Memory B cell (primary cell): ENCODE measurements around the gene HSPA5.
A peak's percentile ranks its signal among the peaks of the same experiment; 100 is the strongest.
"Not testable (repeated sequence)": the region's sequence is repeated elsewhere in the genome, so short reads cannot be mapped to it uniquely, and the experiment has no call there.

Experiments
- ATAC-seq: fragments of 150-1000 bp; cut with Tn5 transposase; 2 replicates; pipeline ENCODE4 v1.10.0; 2021; ENCODE audit warnings: low read depth, mild to moderate bottlenecking, moderate library complexity
- DNase-seq, 2 donors: peaks; one replicate each; pipeline ENCODE4 v3.0.0; 2022; ENCODE audit warnings: low spot score in 2 of 2
- H3K27ac Mint-ChIP-seq: one replicate; pipeline ENCODE4 v1.8.0; 2022; ENCODE audit warnings: mild to moderate bottlenecking, moderate library complexity, mixed read lengths
- H3K27me3 Mint-ChIP-seq: one replicate; pipeline ENCODE4 v1.8.0; 2022; ENCODE audit warnings: mixed read lengths
- H3K36me3 Mint-ChIP-seq: one replicate; pipeline ENCODE4 v1.8.0; 2022; ENCODE audit warnings: mild to moderate bottlenecking, mixed read lengths
- H3K4me1 Mint-ChIP-seq: one replicate; pipeline ENCODE4 v1.8.0; 2022; ENCODE audit warnings: mixed read lengths
- H3K4me3 Mint-ChIP-seq: one replicate; pipeline ENCODE4 v1.8.0; 2022; ENCODE audit warnings: mild to moderate bottlenecking, moderate library complexity, mixed read lengths
- H3K9me3 Mint-ChIP-seq: one replicate; pipeline ENCODE4 v1.8.0; 2022; ENCODE audit warnings: mixed read lengths

HSPA5 gene

GRCh38 chr9:125241000-125241862, at the start of gene HSPA5:
Gene HSPA5, minus strand, starts transcription at chr9:125241343. Its CDS starts 217 bp downstream, at chr9:125241126.
- no peaks in the 10 kb centered on the region for H3K27me3 Mint-ChIP-seq
- H3K27ac Mint-ChIP-seq, result peak within 1 kb of the TSS; percentile 99
- H3K36me3 Mint-ChIP-seq, result peaks cover 15% of the 10 kb centered on the region
- peak; percentile 87 for ATAC-seq
- peak; percentile 96 to 98 for DNase-seq
- peaks cover 24% of the 10 kb centered on the region for H3K4me1 Mint-ChIP-seq
- H3K9me3 Mint-ChIP-seq, result no peaks in the 10 kb centered on the region
- peak within 1 kb of the TSS; percentile 99 for H3K4me3 Mint-ChIP-seq

GRCh38 chr9:125286935-125287433, 45.8 kb upstream of the HSPA5 start:
- not testable (repeated sequence) for H3K27ac Mint-ChIP-seq, H3K36me3 Mint-ChIP-seq, H3K4me3 Mint-ChIP-seq, H3K27me3 Mint-ChIP-seq, DNase-seq, ATAC-seq, H3K9me3 Mint-ChIP-seq, H3K4me1 Mint-ChIP-seq

GRCh38 chr9:125284855-125285254, 43.7 kb upstream of the HSPA5 start:
- H3K4me3 Mint-ChIP-seq, result no peak overlapping the region
- H3K9me3 Mint-ChIP-seq, result no peaks in the 10 kb centered on the region
- no peak overlapping the region for H3K27ac Mint-ChIP-seq
- DNase-seq (no peak), ATAC-seq (no peak)
- H3K36me3 Mint-ChIP-seq, result no peaks in the 10 kb centered on the region
- H3K27me3 Mint-ChIP-seq, result no peaks in the 10 kb centered on the region
- no peaks in the 10 kb centered on the region for H3K4me1 Mint-ChIP-seq

- DNase-seq (no peak), ATAC-seq (no peak)
- H3K9me3 Mint-ChIP-seq, result no peaks in the 10 kb centered on the region
- H3K27ac Mint-ChIP-seq, result no peak overlapping the region
- no peak overlapping the region for H3K4me3 Mint-ChIP-seq
- H3K36me3 Mint-ChIP-seq, result no peaks in the 10 kb centered on the region
- peaks cover 4% of the 10 kb centered on the region for H3K4me1 Mint-ChIP-seq
- H3K27me3 Mint-ChIP-seq, result no peaks in the 10 kb centered on the region
Observed at GRCh38 chr9:125280945-125281344, 39.8 kb upstream of the HSPA5 start.

- DNase-seq (no peak), ATAC-seq (no peak)
- Mint-ChIP-seq H3K4me3 (no peak overlapping the region), H3K27ac (no peak overlapping the region), H3K4me1 (peaks cover 9% of the 10 kb centered on the region), H3K9me3 (no peaks in the 10 kb centered on the region), H3K27me3 (no peaks in the 10 kb centered on the region), H3K36me3 (peaks cover 3% of the 10 kb centered on the region)
Observed at GRCh38 chr9:125277411-125277810, 36.3 kb upstream of the HSPA5 start.

- H3K36me3 Mint-ChIP-seq, result peaks cover 4% of the 10 kb centered on the region
- H3K4me1 Mint-ChIP-seq, result peaks cover 9% of the 10 kb centered on the region
- no peaks in the 10 kb centered on the region for H3K27me3 Mint-ChIP-seq
- ATAC-seq, result no peak
- no peak for DNase-seq
- no peak overlapping the region for H3K4me3 Mint-ChIP-seq
- no peaks in the 10 kb centered on the region for H3K9me3 Mint-ChIP-seq
- no peak overlapping the region for H3K27ac Mint-ChIP-seq
Observed at GRCh38 chr9:125276771-125277170, 35.6 kb upstream of the HSPA5 start.

- DNase-seq (no peak), ATAC-seq (no peak)
- Mint-ChIP-seq H3K4me1 (peaks cover 17% of the 10 kb centered on the region), H3K4me3 (no peak overlapping the region), H3K9me3 (no peaks in the 10 kb centered on the region), H3K27me3 (no peaks in the 10 kb centered on the region), H3K27ac (peak overlapping the region; percentile 38), H3K36me3 (peaks cover 11% of the 10 kb centered on the region)
Observed at GRCh38 chr9:125272697-125273096, 31.6 kb upstream of the HSPA5 start.

GRCh38 chr9:125271081-125271480, 29.9 kb upstream of the HSPA5 start:
- Mint-ChIP-seq H3K4me3 (no peak overlapping the region), H3K9me3 (no peaks in the 10 kb centered on the region), H3K27me3 (no peaks in the 10 kb centered on the region), H3K4me1 (peaks cover 13% of the 10 kb centered on the region), H3K27ac (no peak overlapping the region), H3K36me3 (peaks cover 15% of the 10 kb centered on the region)
- DNase-seq (no peak), ATAC-seq (no peak)

GRCh38 chr9:125269014-125269397, 27.9 kb upstream of the HSPA5 start:
- Mint-ChIP-seq H3K27ac (no peak overlapping the region), H3K36me3 (peaks cover 16% of the 10 kb centered on the region), H3K27me3 (no peaks in the 10 kb centered on the region), H3K4me3 (no peak overlapping the region), H3K4me1 (peaks cover 20% of the 10 kb centered on the region), H3K9me3 (no peaks in the 10 kb centered on the region)
- DNase-seq (no peak), ATAC-seq (no peak)

GRCh38 chr9:125268394-125269013, 27.4 kb upstream of the HSPA5 start:
- Mint-ChIP-seq H3K9me3 (no peaks in the 10 kb centered on the region), H3K4me3 (no peak overlapping the region), H3K4me1 (peaks cover 24% of the 10 kb centered on the region), H3K27ac (peak overlapping the region; percentile 58), H3K27me3 (no peaks in the 10 kb centered on the region), H3K36me3 (peaks cover 18% of the 10 kb centered on the region)
- ATAC-seq (no peak), DNase-seq (no peak)

GRCh38 chr9:125264068-125264467, 22.9 kb upstream of the HSPA5 start:
- H3K4me3 Mint-ChIP-seq, result peak overlapping the region; percentile 50
- ATAC-seq, DNase-seq, H3K9me3 Mint-ChIP-seq, H3K36me3 Mint-ChIP-seq, H3K27me3 Mint-ChIP-seq: not testable (repeated sequence)
- peaks cover 29% of the 10 kb centered on the region for H3K4me1 Mint-ChIP-seq
- H3K27ac Mint-ChIP-seq, result peak overlapping the region; percentile 84

- Mint-ChIP-seq H3K27me3 (no peaks in the 10 kb centered on the region), H3K4me3 (peak overlapping the region; percentile 99), H3K9me3 (no peaks in the 10 kb centered on the region), H3K4me1 (peaks cover 22% of the 10 kb centered on the region), H3K36me3 (peaks cover 8% of the 10 kb centered on the region), H3K27ac (peak overlapping the region; percentile 97)
- DNase-seq (no peak), ATAC-seq (no peak)
Observed at GRCh38 chr9:125262294-125262991, 21.3 kb upstream of the HSPA5 start.

- Mint-ChIP-seq H3K4me1 (peaks cover 22% of the 10 kb centered on the region), H3K9me3 (no peaks in the 10 kb centered on the region)
Observed at GRCh38 chr9:125261501-125262293, 20.6 kb upstream of the HSPA5 start, which contains the start of gene GAPVD1. Gene GAPVD1, plus strand, starts transcription at chr9:125261826. Its CDS starts 37,096 bp downstream, at chr9:125298922.

More at GRCh38 chr9:125261501-125262293, 20.6 kb upstream of the HSPA5 start, which contains the start of gene GAPVD1:
- peak within 1 kb of the TSS; percentile 97 for H3K27ac Mint-ChIP-seq
- H3K4me3 Mint-ChIP-seq, result peak within 1 kb of the TSS; percentile 99
- H3K36me3 Mint-ChIP-seq, result peaks cover 8% of the 10 kb centered on the region
- DNase-seq (peak; percentile 94 to 96), ATAC-seq (peak; percentile 89)
- H3K27me3 Mint-ChIP-seq, result no peaks in the 10 kb centered on the region
